ENCODE data around the gene SSC5D. TPM values are rescaled to one million over a fixed set of nuclear protein-coding genes. Genes with fewer than 3 reads are reported as not detected.
A peak's percentile ranks its signal among the peaks of the same experiment; 100 is the strongest.

Gene SSC5D
- total and polyA plus RNA-seq, 9 of the 15 experiments (the other 6 are each of a cell fraction or from before 2014, with no cell fraction given): 0.04 to 0.71 (median 0.14) TPM; not detected in 2

- TF ChIP-seq LARP7 (IDR thresholded peaks at IDR 0.05): no peak
- no peak; the same call in 1 of the 2 replicates for TF ChIP-seq E2F1 (CRISPR knock-in tag; IDR thresholded peaks at IDR 0.05)
- no peak for TF ChIP-seq BRCA1 (IDR thresholded peaks at IDR 0.05)
- TF ChIP-seq BRCA1 (CRISPR knock-in tag; IDR thresholded peaks at IDR 0.05): no peak
- TF ChIP-seq ZNF395 (CRISPR knock-in tag; IDR thresholded peaks at IDR 0.05): no peak
- TF ChIP-seq ZFP36 (IDR thresholded peaks at IDR 0.05; ENCODE audit: low read depth, low read length, partially characterized antibody): no peak
- TF ChIP-seq, protein P1, sequence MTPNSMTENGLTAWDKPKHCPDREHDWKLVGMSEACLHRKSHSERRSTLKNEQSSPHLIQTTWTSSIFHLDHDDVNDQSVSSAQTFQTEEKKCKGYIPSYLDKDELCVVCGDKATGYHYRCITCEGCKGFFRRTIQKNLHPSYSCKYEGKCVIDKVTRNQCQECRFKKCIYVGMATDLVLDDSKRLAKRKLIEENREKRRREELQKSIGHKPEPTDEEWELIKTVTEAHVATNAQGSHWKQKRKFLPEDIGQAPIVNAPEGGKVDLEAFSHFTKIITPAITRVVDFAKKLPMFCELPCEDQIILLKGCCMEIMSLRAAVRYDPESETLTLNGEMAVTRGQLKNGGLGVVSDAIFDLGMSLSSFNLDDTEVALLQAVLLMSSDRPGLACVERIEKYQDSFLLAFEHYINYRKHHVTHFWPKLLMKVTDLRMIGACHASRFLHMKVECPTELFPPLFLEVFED (CRISPR knock-in tag; conservative IDR thresholded peaks at IDR 0.05): no peak
- TF ChIP-seq CSDE1 (IDR thresholded peaks at IDR 0.05): peak in 1 of 2 experiments; percentile 43; a peak in 1 of 4 replicates
- TF ChIP-seq IRF2 (CRISPR knock-in tag; IDR thresholded peaks at IDR 0.05): no peak
- TF ChIP-seq, protein P2, sequence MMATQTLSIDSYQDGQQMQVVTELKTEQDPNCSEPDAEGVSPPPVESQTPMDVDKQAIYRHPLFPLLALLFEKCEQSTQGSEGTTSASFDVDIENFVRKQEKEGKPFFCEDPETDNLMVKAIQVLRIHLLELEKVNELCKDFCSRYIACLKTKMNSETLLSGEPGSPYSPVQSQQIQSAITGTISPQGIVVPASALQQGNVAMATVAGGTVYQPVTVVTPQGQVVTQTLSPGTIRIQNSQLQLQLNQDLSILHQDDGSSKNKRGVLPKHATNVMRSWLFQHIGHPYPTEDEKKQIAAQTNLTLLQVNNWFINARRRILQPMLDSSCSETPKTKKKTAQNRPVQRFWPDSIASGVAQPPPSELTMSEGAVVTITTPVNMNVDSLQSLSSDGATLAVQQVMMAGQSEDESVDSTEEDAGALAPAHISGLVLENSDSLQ (IDR thresholded peaks at IDR 0.05): peak; percentile 100
- peak; percentile 83 for TF ChIP-seq CHD2 (IDR thresholded peaks at IDR 0.05; ENCODE audit: low read depth, low read length)
- TF ChIP-seq, protein P3, sequence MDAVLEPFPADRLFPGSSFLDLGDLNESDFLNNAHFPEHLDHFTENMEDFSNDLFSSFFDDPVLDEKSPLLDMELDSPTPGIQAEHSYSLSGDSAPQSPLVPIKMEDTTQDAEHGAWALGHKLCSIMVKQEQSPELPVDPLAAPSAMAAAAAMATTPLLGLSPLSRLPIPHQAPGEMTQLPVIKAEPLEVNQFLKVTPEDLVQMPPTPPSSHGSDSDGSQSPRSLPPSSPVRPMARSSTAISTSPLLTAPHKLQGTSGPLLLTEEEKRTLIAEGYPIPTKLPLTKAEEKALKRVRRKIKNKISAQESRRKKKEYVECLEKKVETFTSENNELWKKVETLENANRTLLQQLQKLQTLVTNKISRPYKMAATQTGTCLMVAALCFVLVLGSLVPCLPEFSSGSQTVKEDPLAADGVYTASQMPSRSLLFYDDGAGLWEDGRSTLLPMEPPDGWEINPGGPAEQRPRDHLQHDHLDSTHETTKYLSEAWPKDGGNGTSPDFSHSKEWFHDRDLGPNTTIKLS (IDR thresholded peaks at IDR 0.05; ENCODE audit: borderline replicate concordance, low read depth): peak; percentile 94
- TF ChIP-seq XRCC5 (IDR thresholded peaks at IDR 0.05; ENCODE audit: low read depth, low read length): 0 out of 2 replicates have a peak, but pooled peaks have one; percentile 36
- TF ChIP-seq KAT8 (IDR thresholded peaks at IDR 0.05; ENCODE audit: low read depth): no peak
- peak; percentile 88; the same call in 1 of the 2 replicates for TF ChIP-seq PTBP1 (IDR thresholded peaks at IDR 0.05; ENCODE audit: low read depth, low read length)
- TF ChIP-seq SIX5 (IDR thresholded peaks at IDR 0.05; ENCODE audit: borderline replicate concordance in 1 of 2, insufficient read depth in 1 of 2, low read depth in 1 of 2, low read length in 2 of 2): no peak
- TF ChIP-seq ZNF76 (CRISPR knock-in tag; IDR thresholded peaks at IDR 0.05; ENCODE audit: borderline replicate concordance): peak; percentile 56; the same call in 1 of the 2 replicates
- TF ChIP-seq THAP12 (CRISPR knock-in tag; IDR thresholded peaks at IDR 0.05): peak; percentile 78
- no peak for TF ChIP-seq SRSF1 (IDR thresholded peaks at IDR 0.05; ENCODE audit: low read depth, low read length)
Measured at GRCh38 chr19:55461259-55461973, 26.8 kb upstream of the SSC5D start, which contains the start of gene ISOC2 (continued).
